ENCODE data around the gene CDH23.

The CDH23 gene

GRCh38 chr10:71750124-71750841, 353.6 kb downstream of the CDH23 start:
- TF ChIP-seq GATA1 (IDR thresholded peaks at IDR 0.05; ENCODE audit: low read depth, low read length) = no peak
- TF ChIP-seq POLR2A (IDR thresholded peaks at IDR 0.05; ENCODE audit: low read length) = no peak
- peak; percentile 10 to 26 for DNase-seq

GRCh38 chr10:71750986-71751385, 354.3 kb downstream of the CDH23 start:
- no peak for TF ChIP-seq POLR2A (IDR thresholded peaks at IDR 0.05; ENCODE audit: low read length)
- TF ChIP-seq GATA1 (IDR thresholded peaks at IDR 0.05; ENCODE audit: low read depth, low read length) = no peak
- no peak for DNase-seq

GRCh38 chr10:71751515-71752224, 354.9 kb downstream of the CDH23 start:
- no peak for TF ChIP-seq GATA1 (IDR thresholded peaks at IDR 0.05; ENCODE audit: low read depth, low read length)
- no peak for TF ChIP-seq POLR2A (IDR thresholded peaks at IDR 0.05; ENCODE audit: low read length)
- DNase-seq = no peak

- no peak for TF ChIP-seq POLR2A (IDR thresholded peaks at IDR 0.05; ENCODE audit: low read length)
- no peak for TF ChIP-seq GATA1 (IDR thresholded peaks at IDR 0.05; ENCODE audit: low read depth, low read length)
- DNase-seq = peak; percentile 68 to 72
Measured at GRCh38 chr10:71752391-71753090, 355.8 kb downstream of the CDH23 start.

- TF ChIP-seq GATA1 (IDR thresholded peaks at IDR 0.05; ENCODE audit: low read depth, low read length) = no peak
- TF ChIP-seq POLR2A (IDR thresholded peaks at IDR 0.05; ENCODE audit: low read length) = no peak
- peak; percentile 87 to 90 for DNase-seq
Measured at GRCh38 chr10:71753091-71753959, 356.6 kb downstream of the CDH23 start.

GRCh38 chr10:71753960-71754505, 357.3 kb downstream of the CDH23 start:
- TF ChIP-seq POLR2A (IDR thresholded peaks at IDR 0.05; ENCODE audit: low read length) (no peak), GATA1 (IDR thresholded peaks at IDR 0.05; ENCODE audit: low read depth, low read length) (no peak)

GRCh38 chr10:71754562-71754961, 357.8 kb downstream of the CDH23 start:
- no peak for TF ChIP-seq POLR2A (IDR thresholded peaks at IDR 0.05; ENCODE audit: low read length)
- TF ChIP-seq GATA1 (IDR thresholded peaks at IDR 0.05; ENCODE audit: low read depth, low read length) = no peak

More at GRCh38 chr10:71753960-71754505, 357.3 kb downstream of the CDH23 start:
- DNase-seq = no peak

GRCh38 chr10:71755179-71755879, 358.6 kb downstream of the CDH23 start:
- DNase-seq = no peak
- TF ChIP-seq GATA1 (IDR thresholded peaks at IDR 0.05; ENCODE audit: low read depth, low read length) (no peak), POLR2A (IDR thresholded peaks at IDR 0.05; ENCODE audit: low read length) (no peak)

More at GRCh38 chr10:71754562-71754961, 357.8 kb downstream of the CDH23 start:
- peak in 1 of 2 experiments; percentile 35 for DNase-seq

- no peak for DNase-seq
Measured at GRCh38 chr10:71756311-71757191, 359.8 kb downstream of the CDH23 start.

GRCh38 chr10:71757399-71757922, 360.7 kb downstream of the CDH23 start:
- DNase-seq = no peak
- TF ChIP-seq GATA1 (IDR thresholded peaks at IDR 0.05; ENCODE audit: low read depth, low read length) = no peak
- no peak for TF ChIP-seq POLR2A (IDR thresholded peaks at IDR 0.05; ENCODE audit: low read length)

More at GRCh38 chr10:71756311-71757191, 359.8 kb downstream of the CDH23 start:
- TF ChIP-seq POLR2A (IDR thresholded peaks at IDR 0.05; ENCODE audit: low read length) (no peak), GATA1 (IDR thresholded peaks at IDR 0.05; ENCODE audit: low read depth, low read length) (no peak)

GRCh38 chr10:71761105-71761511, 364.4 kb downstream of the CDH23 start:
- no peak for DNase-seq
- TF ChIP-seq GATA1 (IDR thresholded peaks at IDR 0.05; ENCODE audit: low read depth, low read length) (no peak), POLR2A (IDR thresholded peaks at IDR 0.05; ENCODE audit: low read length) (no peak)

All from erythroblast (primary cell).